Ectodermal cell (in vitro differentiated cells): ENCODE results near the gene ARF1.
"Not testable (repeated sequence)": the region's sequence is repeated elsewhere in the genome, so short reads cannot be mapped to it uniquely, and the experiment has no call there.

ENCODE experiments used
- H3K27ac ChIP-seq: 2 replicates; pipeline ENCODE4 v1.7.0; 2013; ENCODE audit warnings: mild to moderate bottlenecking, low read depth, low read length; ENCODE audit not compliant: insufficient read depth, poor library complexity, severe bottlenecking
- H3K27me3 ChIP-seq: 2 replicates; pipeline ENCODE4 v1.7.0; 2013; ENCODE audit warnings: mild to moderate bottlenecking, low read length; ENCODE audit not compliant: insufficient read depth, control insufficient read depth, poor library complexity, severe bottlenecking
- H3K36me3 ChIP-seq: one replicate; pipeline ENCODE4 v1.7.0; 2013; ENCODE audit warnings: low read length; ENCODE audit not compliant: control insufficient read depth, insufficient read depth
- H3K4me1 ChIP-seq: one replicate; pipeline ENCODE4 v1.7.0; 2013; ENCODE audit warnings: low read length; ENCODE audit not compliant: control insufficient read depth, insufficient read depth
- H3K4me3 ChIP-seq: 2 replicates; pipeline ENCODE4 v1.7.0; 2013; ENCODE audit warnings: low read depth, low read length, control low read depth; ENCODE audit not compliant: insufficient read depth
- H3K9me3 ChIP-seq: 2 replicates; pipeline ENCODE4 v1.7.0; 2013; ENCODE audit warnings: mild to moderate bottlenecking, low read length, moderate library complexity; ENCODE audit not compliant: control insufficient read depth
- WGBS, 2 experiments: methylation state at CpG; one replicate each; pipeline ENCODE4 v1.1.7; 2013; ENCODE audit warnings: missing lambda C conversion rate in 2 of 2; 5-methylcytosine and 5-hydroxymethylcytosine counted together

ARF1 gene

DNA sequence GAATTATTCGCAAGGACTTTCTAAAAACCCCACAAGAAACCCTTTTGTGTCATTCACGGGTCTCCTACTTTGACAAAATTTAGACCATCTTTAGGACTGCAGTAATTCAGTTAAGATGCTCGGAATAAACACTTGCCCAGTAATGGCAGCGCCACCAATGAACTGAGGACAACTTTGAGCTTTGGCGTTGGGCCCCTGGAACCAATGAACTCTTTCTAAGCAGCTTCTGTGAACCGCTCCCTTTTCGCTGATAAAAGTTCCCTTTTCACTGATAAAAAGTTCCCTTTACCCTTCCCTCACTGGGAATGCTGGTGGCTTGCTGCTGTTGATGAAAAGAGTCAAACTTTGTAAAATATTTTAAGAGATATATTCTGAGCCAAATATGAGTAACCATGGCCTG is 28.0 kb downstream of the ARF1 start:
- H3K9me3 ChIP-seq = no peaks in the 10 kb centered on the region
- peaks cover 7% of the 10 kb centered on the region for H3K4me1 ChIP-seq
- peaks cover 15% of the 10 kb centered on the region for H3K27me3 ChIP-seq
- whole genome bisulfite sequencing, 2 experiments = 91 to 92% methylated on average over 7 of the region's 7 CpGs
- peak overlapping the region; percentile 79 for H3K4me3 ChIP-seq
- no peak overlapping the region for H3K27ac ChIP-seq
- H3K36me3 ChIP-seq = peaks cover 5% of the 10 kb centered on the region

DNA sequence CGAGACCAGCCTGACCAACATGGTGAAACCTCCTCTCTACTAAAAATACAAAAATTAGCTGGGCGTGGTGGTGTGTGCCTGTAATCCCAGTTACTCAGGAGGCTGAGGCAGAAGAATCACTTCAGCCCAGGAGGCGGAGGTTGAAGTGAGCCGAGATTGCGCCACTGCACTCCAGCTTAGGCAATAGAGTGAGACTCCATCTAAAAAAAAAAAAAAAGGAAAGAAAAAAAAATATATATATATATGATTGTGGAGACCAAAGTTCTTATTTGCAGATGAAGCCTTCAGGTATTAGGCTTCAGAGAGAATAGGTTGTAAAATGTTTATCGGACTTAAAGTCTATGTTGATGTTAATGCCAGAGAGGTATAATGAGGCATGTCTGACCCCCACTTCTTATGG is 28.8 kb downstream of the ARF1 start:
- 92 to 98% methylated on average over 5 to 6 of the region's 6 CpGs for WGBS, 2 experiments
- H3K27me3 ChIP-seq = peaks cover 15% of the 10 kb centered on the region
- not testable (repeated sequence) for H3K27ac ChIP-seq, H3K4me3 ChIP-seq, H3K36me3 ChIP-seq, H3K9me3 ChIP-seq, H3K4me1 ChIP-seq

DNA sequence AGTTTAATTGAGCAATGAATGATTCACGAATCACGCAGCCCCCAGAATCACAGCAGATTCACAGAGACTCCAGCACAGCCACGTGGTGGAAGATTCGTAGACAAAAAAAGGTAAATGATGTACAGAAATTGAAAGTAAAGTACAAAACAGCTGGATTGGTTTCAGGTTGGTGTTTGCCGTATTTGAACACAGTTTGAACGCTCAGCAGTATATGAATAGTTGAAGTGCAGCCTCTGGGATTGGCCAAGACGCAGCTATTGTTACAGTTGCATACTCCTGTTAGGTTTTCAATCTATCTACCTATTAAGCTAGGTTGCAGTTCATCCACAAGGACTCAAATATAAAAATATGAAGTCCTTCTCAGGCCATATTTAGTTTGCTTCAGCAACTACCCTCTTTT is 29.7 kb downstream of the ARF1 start:
- peaks cover 7% of the 10 kb centered on the region for H3K4me1 ChIP-seq
- peaks cover under 1% of the 10 kb centered on the region for H3K9me3 ChIP-seq
- peaks cover 15% of the 10 kb centered on the region for H3K27me3 ChIP-seq
- H3K27ac ChIP-seq = no peak overlapping the region
- no peak overlapping the region for H3K4me3 ChIP-seq
- 91 to 92% methylated on average over 7 of the region's 7 CpGs for WGBS, 2 experiments
- no peaks in the 10 kb centered on the region for H3K36me3 ChIP-seq

DNA sequence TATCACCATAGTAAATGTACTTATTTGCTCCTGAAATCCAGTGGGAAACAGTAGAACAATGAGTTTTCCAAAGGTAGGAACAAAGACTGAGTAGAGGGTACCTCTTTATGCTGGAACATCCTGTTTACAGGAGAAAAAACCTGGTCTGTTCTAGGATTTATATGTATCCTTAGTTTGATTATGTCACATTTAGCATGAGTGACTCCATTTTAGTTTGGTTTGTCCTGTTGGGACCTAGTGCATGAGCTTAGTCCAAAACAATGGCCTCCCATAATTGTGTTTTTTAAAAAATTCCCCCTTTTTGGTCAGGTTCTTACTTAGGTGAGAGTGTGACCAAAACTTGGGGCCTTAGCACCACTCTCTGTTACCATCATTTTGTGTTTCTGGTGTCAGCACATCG is 30.1 kb downstream of the ARF1 start:
- no peak overlapping the region for H3K27ac ChIP-seq
- peaks cover 3% of the 10 kb centered on the region for H3K9me3 ChIP-seq
- peaks cover 7% of the 10 kb centered on the region for H3K4me1 ChIP-seq
- no peak overlapping the region for H3K4me3 ChIP-seq
- WGBS, 2 experiments = 85 to 94% methylated on average over 1 of the region's 1 CpG
- no peaks in the 10 kb centered on the region for H3K36me3 ChIP-seq
- H3K27me3 ChIP-seq = peaks cover 15% of the 10 kb centered on the region

DNA sequence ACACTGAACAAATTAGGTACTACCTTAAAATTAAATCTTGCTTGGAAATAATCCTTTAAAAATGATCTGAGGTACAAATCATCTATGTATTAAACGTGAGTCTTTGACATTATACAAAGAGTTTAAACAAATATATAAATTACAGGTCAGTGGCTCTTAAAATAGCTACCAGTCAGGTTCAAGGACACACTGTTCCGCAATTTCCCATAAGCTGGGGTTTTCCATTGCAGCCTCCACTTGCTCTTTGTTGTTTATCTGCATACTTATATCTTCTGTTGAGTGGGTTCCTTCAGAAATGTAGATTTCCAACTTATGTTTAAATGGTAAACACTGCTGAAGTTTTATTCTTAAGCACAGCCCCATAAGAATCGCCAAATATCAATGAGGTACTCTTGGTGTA is 32.3 kb downstream of the ARF1 start:
- peaks cover 3% of the 10 kb centered on the region for H3K9me3 ChIP-seq
- no peak overlapping the region for H3K4me3 ChIP-seq
- WGBS, 2 experiments = 90 to 100% methylated on average over 2 of the region's 3 CpGs
- peaks cover 6% of the 10 kb centered on the region for H3K4me1 ChIP-seq
- no peak overlapping the region for H3K27ac ChIP-seq
- H3K27me3 ChIP-seq = peaks cover 11% of the 10 kb centered on the region
- no peaks in the 10 kb centered on the region for H3K36me3 ChIP-seq

DNA sequence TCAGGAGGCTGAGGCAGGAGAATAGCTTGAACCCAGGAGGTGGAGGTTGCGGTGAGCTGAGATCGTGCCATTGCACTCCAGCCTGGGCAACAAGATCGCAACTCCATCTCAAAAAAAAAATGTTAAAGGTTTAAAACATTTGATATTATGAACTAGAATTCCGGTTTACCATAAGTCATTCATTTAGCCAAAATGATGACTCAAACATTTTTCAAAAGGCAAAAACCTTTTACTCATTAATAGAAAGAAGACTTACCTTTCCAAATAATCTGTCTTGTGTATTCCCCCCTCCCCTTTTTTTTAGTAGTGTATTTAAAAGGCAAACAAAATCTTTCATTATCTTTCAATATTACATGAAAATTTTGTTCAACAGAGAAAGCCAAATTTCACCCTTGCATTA is 34.8 kb downstream of the ARF1 start:
- H3K36me3 ChIP-seq = no peaks in the 10 kb centered on the region
- H3K4me3 ChIP-seq = no peak overlapping the region
- WGBS, 2 experiments = 86% methylated on average over 2 to 4 of the region's 4 CpGs
- H3K4me1 ChIP-seq = no peaks in the 10 kb centered on the region
- H3K27me3 ChIP-seq = no peaks in the 10 kb centered on the region
- no peak overlapping the region for H3K27ac ChIP-seq
- H3K9me3 ChIP-seq = peaks cover 3% of the 10 kb centered on the region

DNA sequence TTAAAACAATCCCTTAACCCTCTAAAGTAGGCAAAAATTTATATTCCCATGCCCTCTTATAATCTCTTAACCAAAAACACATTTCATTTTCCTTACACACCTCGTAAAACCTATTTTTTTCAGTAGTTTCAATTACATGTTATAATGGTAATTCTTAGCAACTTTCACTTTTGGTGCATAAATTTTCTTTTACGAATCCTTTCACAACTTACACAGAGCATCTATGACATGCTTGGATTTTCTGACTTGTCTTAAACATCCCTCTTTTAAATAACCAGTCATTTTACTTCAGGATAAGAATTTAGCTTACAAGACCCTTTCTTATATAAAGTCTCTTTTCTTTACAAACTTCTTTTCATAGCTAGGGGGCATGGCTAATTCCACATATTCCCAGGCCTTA is 35.5 kb downstream of the ARF1 start:
- no peaks in the 10 kb centered on the region for H3K36me3 ChIP-seq
- no peak overlapping the region for H3K4me3 ChIP-seq
- no peak overlapping the region for H3K27ac ChIP-seq
- peaks cover 5% of the 10 kb centered on the region for H3K27me3 ChIP-seq
- H3K9me3 ChIP-seq = peaks cover 3% of the 10 kb centered on the region
- H3K4me1 ChIP-seq = no peaks in the 10 kb centered on the region
- WGBS, 2 experiments = 78 to 90% methylated on average over 1 to 2 of the region's 2 CpGs

DNA sequence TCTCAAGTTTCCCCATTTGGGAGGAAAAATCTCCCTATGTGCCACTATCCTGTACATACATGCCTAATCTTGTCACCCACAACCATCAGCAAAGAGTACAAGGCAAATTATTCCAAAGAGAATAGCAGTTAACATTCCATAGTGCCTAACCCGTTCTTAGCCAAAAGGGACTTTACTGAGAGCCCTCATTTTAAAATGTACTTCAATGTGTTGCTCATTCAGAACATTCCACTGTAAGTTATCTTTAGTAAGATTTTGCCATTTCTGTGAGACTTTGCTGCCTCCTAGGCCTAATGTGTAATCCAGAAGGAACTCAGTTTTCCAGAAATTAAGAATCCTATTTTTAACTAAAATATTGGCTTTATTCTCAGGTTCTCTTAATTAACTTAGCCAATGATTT is 37.8 kb downstream of the ARF1 start:
- no peaks in the 10 kb centered on the region for H3K36me3 ChIP-seq
- no peak overlapping the region for H3K4me3 ChIP-seq
- peaks cover 3% of the 10 kb centered on the region for H3K9me3 ChIP-seq
- H3K4me1 ChIP-seq = no peaks in the 10 kb centered on the region
- 79 to 89% methylated on average over 1 of the region's 1 CpG for WGBS, 2 experiments
- H3K27ac ChIP-seq = no peak overlapping the region
- H3K27me3 ChIP-seq = peaks cover 12% of the 10 kb centered on the region

DNA sequence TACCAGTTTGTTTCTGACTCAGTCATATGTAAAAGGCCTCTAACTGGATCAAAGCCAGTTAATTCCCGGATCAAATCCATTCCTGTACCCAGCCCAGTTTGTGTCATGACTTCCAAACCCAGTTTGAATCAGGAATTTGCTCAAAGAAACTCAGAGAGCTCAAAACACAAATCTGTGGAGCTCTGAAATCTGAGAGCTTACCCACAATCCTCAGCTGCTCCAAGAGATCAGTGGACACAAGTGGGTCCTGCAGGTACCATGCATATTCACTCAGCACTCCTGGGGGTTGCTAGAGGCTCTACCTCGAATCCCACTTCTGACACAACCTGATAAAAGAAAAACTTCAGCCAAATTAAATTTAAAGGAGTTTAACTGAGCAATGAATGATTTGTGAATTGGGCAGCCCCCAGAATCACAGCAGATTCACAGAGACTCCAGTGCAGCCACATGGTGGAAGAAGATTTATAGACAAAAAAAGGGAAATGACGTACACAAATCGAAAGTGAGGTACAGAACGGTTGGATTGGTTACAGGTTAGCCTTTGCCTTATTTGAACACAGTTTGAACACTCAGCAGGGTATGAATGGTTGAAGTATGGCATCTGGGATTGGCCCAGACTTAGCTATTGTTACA is 38.5 kb downstream of the ARF1 start:
- Histone ChIP-seq H3K4me3 (no peak overlapping the region), H3K4me1 (no peaks in the 10 kb centered on the region), H3K36me3 (no peaks in the 10 kb centered on the region), H3K9me3 (peaks cover 3% of the 10 kb centered on the region), H3K27ac (no peak overlapping the region), H3K27me3 (peaks cover 13% of the 10 kb centered on the region)
- 85 to 86% methylated on average over 4 to 5 of the region's 5 CpGs for WGBS, 2 experiments

DNA sequence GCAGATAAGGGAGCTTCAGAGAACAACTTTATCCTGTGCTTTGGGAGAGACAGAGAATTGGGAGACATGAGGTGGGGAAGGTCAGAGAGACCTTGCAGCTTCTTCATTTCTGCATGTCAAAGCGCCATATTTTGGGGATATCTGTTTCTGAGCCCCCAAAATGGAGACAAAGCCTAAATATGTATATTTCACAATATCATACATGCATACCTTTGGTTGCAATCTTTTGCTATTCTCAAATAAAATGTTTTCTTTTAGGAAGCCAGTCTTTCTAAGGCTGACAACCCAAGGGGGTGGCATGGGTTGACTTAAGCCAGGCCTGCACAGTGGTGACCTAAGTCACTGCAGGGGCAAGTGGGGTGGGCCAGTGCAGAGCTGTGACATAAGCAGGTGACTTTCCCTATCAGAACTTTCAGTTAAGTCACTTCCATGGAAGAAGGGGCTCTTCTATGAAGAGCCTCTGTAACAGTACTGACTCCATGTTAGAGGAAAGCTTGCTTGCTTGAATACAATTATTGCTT is 40.5 kb downstream of the ARF1 start:
- Histone ChIP-seq H3K27me3 (peaks cover 13% of the 10 kb centered on the region), H3K4me3 (no peak overlapping the region)
- WGBS, 2 experiments = 55 to 63% methylated on average over 1 of the region's 1 CpG

DNA sequence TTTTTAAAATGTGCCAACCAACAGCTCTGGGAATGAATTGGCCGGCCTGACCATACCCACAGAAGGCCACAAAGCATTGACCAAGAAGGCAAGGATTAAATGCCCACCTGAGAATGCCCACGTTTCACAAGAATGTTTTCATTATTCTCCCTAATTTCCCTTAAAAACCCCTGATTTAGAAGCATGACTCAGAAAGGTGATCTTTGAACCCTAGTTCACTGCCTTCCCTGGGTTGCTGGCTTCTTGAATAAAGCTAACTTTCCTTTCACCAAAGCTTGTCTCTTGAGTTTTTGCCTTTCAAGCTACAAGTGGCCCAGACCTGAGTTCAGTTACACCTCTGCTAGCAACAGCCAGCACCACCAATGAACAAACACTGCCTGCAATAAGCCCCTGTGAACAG is 41.0 kb downstream of the ARF1 start:
- Histone ChIP-seq H3K36me3 (no peaks in the 10 kb centered on the region), H3K27ac (no peak overlapping the region), H3K9me3 (no peaks in the 10 kb centered on the region), H3K4me3 (no peak overlapping the region), H3K27me3 (peaks cover 18% of the 10 kb centered on the region), H3K4me1 (no peaks in the 10 kb centered on the region)
- 62 to 68% methylated on average over 2 of the region's 2 CpGs for WGBS, 2 experiments

More for the DNA sequence above, 40.5 kb downstream of the ARF1 start:
- Histone ChIP-seq H3K9me3 (no peaks in the 10 kb centered on the region), H3K36me3 (no peaks in the 10 kb centered on the region), H3K27ac (no peak overlapping the region), H3K4me1 (no peaks in the 10 kb centered on the region)
